Lung (tissue), 12 donors: Measurements from ENCODE around the gene SLC29A3. TPM values are rescaled to one million over a fixed set of nuclear protein-coding genes. Genes with fewer than 3 reads are reported as not detected.

Experiments
- ATAC-seq: fragments of 200-7000 bp; cut with Tn5 transposase; one replicate; pipeline ENCODE4 v1.9.1; 2020; ENCODE audit warnings: moderate number of reproducible peaks; ENCODE audit not compliant: insufficient read depth, low FRiP score
- DNase-seq, 3 donors: peaks; one replicate each; pipeline ENCODE4 v3.0.0-alpha.2; 2013 to 2017
- H3K27ac ChIP-seq, 2 donors: one replicate each; pipeline ENCODE4 v1.5.1; 2013; ENCODE audit warnings: mild to moderate bottlenecking in 2 of 2, moderate library complexity in 2 of 2, control low read depth in 1 of 2, inconsistent platforms in 1 of 2, low read depth in 1 of 2, low read length in 1 of 2
- H3K27me3 ChIP-seq, 3 donors: one replicate each; pipeline ENCODE4 v1.5.1; 2013; ENCODE audit warnings: low read length in 2 of 3; ENCODE audit not compliant: control insufficient read depth in 3 of 3, insufficient read depth in 3 of 3
- H3K36me3 ChIP-seq, 4 donors: one replicate each; pipeline ENCODE4 v1.5.1; 2013; ENCODE audit warnings: low read length in 4 of 4, mild to moderate bottlenecking in 1 of 4, moderate library complexity in 1 of 4; ENCODE audit not compliant: control insufficient read depth in 4 of 4, insufficient read depth in 4 of 4
- H3K4me1 ChIP-seq, 5 donors: one replicate each; pipeline ENCODE4 v1.5.1; 2013; ENCODE audit warnings: low read length in 5 of 5, mild to moderate bottlenecking in 2 of 5, moderate library complexity in 1 of 5; ENCODE audit not compliant: control insufficient read depth in 5 of 5, insufficient read depth in 5 of 5
- H3K4me3 ChIP-seq: one replicate; pipeline ENCODE4 v1.5.1; 2013; ENCODE audit warnings: mild to moderate bottlenecking, control low read depth, moderate library complexity
- H3K9ac ChIP-seq, 2 donors: one replicate each; pipeline ENCODE4 v1.5.1; 2013; ENCODE audit warnings: low read length in 2 of 2, control low read depth in 1 of 2; ENCODE audit not compliant: insufficient read depth in 1 of 2
- H3K9me3 ChIP-seq, 4 donors: one replicate each; pipeline ENCODE4 v1.5.1; 2013; ENCODE audit warnings: low read length in 3 of 4, mild to moderate bottlenecking in 1 of 4, moderate library complexity in 1 of 4; ENCODE audit not compliant: control insufficient read depth in 4 of 4, insufficient read depth in 3 of 4
- WGBS, 2 donors: extraction: QIAGEN DNeasy Blood & Tissue Kit; methylation state at CpG; one replicate each; pipeline ENCODE4 v1.1.7; 2013; 5-methylcytosine and 5-hydroxymethylcytosine counted together
- polyA plus RNA-seq, 2 donors: library from polyadenylated mRNA; stranded (reverse); fragments of 200-250 nt; gene quantifications; one replicate each; pipeline ENCODE4 v1.2.1, GENCODE V29; 2013
- total RNA-seq, 2 donors: library from RNA; depleted of rRNA in 1 of 2; stranded (reverse); fragments of >200 nt in 1 of 2; gene quantifications; one replicate each; pipeline ENCODE4 v1.2.1, GENCODE V29; 2014 to 2021
- TF ChIP-seq, protein P1 (sequence below): IDR thresholded peaks from 2 replicates; pipeline ENCODE4 v1.5.1; 2012; ENCODE audit warnings: mild to moderate bottlenecking; ENCODE audit errors: control extremely low read depth, extremely low read depth
- donor health status: control.
- donor health status: control.
- donor health status: Bipolar disorder and iron deficiency.
- donor health status: healthy.
- donor health status: DM: yes; HTN: yes; CAD: no.

SLC29A3 gene
- total and polyA plus RNA-seq, 4 donors: 4.9 to 9.6 (median 5.4) TPM

DNA sequence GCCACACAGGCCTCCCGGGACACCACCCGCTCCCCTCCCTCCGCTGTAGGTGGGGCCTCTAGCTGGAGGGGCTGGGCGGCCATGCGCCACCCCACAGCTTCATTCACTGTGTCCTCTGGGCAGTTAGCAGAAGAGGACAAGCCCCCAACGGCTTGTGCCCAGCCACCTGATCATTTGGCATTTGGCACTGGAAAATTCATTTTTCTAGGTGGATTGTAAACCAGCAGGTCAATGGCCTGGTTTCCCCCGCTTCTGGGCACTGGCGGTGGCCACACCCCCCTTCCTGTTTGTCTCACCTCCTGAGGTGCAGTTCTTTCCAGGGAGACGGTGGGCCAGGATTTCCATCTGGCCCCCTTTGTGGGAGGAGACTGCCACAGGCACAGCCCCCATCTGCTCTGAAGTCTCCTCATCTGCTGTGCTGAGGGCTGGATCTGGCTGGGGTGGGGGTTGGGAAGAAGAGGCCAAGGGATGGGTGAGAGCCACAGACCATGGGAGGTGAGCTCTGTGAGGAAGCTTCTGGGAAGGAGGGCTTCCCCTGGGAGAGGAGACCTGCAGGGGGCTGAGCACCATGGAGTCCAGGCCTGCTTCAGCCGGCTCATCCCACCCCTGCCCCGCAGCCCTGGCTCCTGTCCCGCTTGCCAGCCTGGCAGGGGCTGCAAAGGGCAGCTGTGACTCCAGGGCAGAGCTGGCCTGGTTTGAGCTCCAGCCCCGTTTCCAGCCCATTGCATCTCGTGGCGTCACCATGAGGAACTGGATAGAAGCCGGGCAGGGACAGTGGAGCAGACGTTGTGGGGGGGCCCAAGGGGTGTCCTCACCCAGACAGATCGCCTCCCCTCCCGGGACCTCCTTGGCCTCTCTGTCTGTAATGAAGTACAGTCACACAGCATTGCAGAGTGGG lies 40.1 kb upstream of the SLC29A3 start:
- 78% methylated on average over 19 of the region's 19 CpGs for WGBS, 2 donors
- Histone ChIP-seq H3K4me1 (peaks cover 0 to 13% (median 5%) of the 10 kb centered on the region in 5 donors), H3K9ac (no peak overlapping the region), H3K4me3 (no peak overlapping the region), H3K27ac (no peak overlapping the region), H3K9me3 (no peaks in the 10 kb centered on the region), H3K36me3 (peaks cover 0 to 11% (median 4%) of the 10 kb centered on the region in 4 donors), H3K27me3 (no peaks in the 10 kb centered on the region)
- DNase-seq (no peak), ATAC-seq (no peak)
- TF ChIP-seq, protein P1, sequence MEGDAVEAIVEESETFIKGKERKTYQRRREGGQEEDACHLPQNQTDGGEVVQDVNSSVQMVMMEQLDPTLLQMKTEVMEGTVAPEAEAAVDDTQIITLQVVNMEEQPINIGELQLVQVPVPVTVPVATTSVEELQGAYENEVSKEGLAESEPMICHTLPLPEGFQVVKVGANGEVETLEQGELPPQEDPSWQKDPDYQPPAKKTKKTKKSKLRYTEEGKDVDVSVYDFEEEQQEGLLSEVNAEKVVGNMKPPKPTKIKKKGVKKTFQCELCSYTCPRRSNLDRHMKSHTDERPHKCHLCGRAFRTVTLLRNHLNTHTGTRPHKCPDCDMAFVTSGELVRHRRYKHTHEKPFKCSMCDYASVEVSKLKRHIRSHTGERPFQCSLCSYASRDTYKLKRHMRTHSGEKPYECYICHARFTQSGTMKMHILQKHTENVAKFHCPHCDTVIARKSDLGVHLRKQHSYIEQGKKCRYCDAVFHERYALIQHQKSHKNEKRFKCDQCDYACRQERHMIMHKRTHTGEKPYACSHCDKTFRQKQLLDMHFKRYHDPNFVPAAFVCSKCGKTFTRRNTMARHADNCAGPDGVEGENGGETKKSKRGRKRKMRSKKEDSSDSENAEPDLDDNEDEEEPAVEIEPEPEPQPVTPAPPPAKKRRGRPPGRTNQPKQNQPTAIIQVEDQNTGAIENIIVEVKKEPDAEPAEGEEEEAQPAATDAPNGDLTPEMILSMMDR: no peak

DNA sequence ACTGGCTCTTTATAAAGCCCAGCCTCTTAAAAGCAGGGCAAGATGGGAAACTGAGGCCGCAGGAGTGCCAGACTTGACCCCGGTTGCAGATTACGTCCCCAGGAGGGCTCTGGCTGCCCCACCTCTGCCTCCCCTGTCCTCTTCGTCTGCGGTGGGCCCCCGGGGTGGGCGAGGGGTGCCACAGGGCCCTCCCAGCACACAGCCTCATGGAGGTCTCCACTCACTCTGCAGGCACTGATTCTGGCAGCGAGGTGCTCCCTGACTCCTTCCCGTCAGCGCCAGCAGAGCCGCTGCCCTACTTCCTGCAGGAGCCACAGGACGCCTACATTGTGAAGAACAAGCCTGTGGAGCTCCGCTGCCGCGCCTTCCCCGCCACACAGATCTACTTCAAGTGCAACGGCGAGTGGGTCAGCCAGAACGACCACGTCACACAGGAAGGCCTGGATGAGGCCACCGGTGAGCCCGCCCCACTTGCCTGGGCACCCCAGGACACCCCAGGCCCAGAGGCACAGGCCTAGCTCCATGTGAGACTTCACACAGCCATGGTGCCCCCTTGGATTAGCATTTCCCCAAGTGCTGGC lies 39.4 kb upstream of the SLC29A3 start:
- WGBS, 2 donors: 77 to 85% methylated on average over 22 of the region's 22 CpGs
- no peaks in the 10 kb centered on the region for H3K9me3 ChIP-seq
- no peak for ATAC-seq
- H3K4me3 ChIP-seq: no peak overlapping the region
- H3K36me3 ChIP-seq: peaks cover 0 to 11% (median 5%) of the 10 kb centered on the region in 4 donors
- peaks cover 0 to 13% (median 5%) of the 10 kb centered on the region in 5 donors for H3K4me1 ChIP-seq
- no peak overlapping the region for H3K27ac ChIP-seq
- no peaks in the 10 kb centered on the region for H3K27me3 ChIP-seq
- H3K9ac ChIP-seq: no peak overlapping the region
- DNase-seq: no peak
- TF ChIP-seq, protein P1: no peak

DNA sequence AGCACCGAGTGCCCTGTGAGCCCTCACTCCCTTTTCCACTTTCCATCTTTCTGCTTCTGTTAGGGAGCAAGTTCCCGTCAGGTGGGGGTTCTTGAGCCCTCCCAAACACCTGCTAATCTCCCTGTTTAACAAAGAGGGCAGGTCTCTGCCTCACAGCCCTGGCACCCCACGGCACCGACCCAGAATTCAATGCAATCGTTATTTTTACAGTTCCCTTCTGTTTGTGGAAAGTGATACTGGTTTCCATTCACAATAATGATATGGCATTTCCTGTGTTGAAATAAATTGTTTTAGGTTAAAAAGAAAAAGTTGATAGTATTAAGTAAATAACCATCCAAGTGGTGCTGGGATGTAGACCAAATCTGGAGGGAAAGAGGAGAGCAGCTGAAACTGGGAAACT lies 38.8 kb upstream of the SLC29A3 start:
- Histone ChIP-seq H3K9ac (no peak overlapping the region), H3K27me3 (no peaks in the 10 kb centered on the region), H3K27ac (no peak overlapping the region), H3K36me3 (peaks cover 0 to 15% (median 6%) of the 10 kb centered on the region in 4 donors), H3K4me3 (no peak overlapping the region), H3K9me3 (no peaks in the 10 kb centered on the region), H3K4me1 (peaks cover 0 to 13% (median 5%) of the 10 kb centered on the region in 5 donors)
- no peak for DNase-seq
- WGBS, 2 donors: 48 to 64% methylated on average over 5 of the region's 5 CpGs
- ATAC-seq: no peak
- TF ChIP-seq, protein P1: no peak
